Measurements from ENCODE around the gene SLC11A1.

DNA sequence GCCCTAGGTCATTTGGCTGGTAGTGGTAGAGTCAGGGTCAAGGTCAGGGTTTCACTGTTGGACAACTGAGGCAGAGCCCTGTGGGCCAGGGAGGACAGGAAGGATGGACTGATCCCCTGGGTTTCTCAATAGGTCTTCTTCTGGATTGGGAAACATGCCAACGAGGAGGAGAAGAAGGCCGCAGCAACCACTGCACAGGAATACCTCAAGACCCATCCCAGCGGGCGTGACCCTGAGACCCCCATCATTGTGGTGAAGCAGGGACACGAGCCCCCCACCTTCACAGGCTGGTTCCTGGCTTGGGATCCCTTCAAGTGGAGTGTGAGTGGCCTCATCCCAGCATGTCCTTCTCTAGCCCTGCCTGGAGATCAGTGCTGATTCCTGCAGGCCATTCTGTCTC is 54.9 kb downstream of the SLC11A1 start:
- TF ChIP-seq RFX5 (IDR thresholded peaks at IDR 0.05; ENCODE audit: low read depth, low read length): no peak
- TF ChIP-seq, protein P1, sequence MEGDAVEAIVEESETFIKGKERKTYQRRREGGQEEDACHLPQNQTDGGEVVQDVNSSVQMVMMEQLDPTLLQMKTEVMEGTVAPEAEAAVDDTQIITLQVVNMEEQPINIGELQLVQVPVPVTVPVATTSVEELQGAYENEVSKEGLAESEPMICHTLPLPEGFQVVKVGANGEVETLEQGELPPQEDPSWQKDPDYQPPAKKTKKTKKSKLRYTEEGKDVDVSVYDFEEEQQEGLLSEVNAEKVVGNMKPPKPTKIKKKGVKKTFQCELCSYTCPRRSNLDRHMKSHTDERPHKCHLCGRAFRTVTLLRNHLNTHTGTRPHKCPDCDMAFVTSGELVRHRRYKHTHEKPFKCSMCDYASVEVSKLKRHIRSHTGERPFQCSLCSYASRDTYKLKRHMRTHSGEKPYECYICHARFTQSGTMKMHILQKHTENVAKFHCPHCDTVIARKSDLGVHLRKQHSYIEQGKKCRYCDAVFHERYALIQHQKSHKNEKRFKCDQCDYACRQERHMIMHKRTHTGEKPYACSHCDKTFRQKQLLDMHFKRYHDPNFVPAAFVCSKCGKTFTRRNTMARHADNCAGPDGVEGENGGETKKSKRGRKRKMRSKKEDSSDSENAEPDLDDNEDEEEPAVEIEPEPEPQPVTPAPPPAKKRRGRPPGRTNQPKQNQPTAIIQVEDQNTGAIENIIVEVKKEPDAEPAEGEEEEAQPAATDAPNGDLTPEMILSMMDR (conservative IDR thresholded peaks at IDR 0.05; ENCODE audit: low read depth, low read length): no peak
- TF ChIP-seq POLR2A (IDR thresholded peaks at IDR 0.05; ENCODE audit: low read depth, low read length): no peak
- no peak for TF ChIP-seq RAD21 (IDR thresholded peaks at IDR 0.05; ENCODE audit: low read length)
- no peak for TF ChIP-seq BHLHE40 (IDR thresholded peaks at IDR 0.05; ENCODE audit: low read depth, low read length)
- no peak for TF ChIP-seq USF2 (IDR thresholded peaks at IDR 0.05; ENCODE audit: low read depth, low read length)
